ENCODE data around the gene SIM1.
"Not testable (repeated sequence)": the region's sequence is repeated elsewhere in the genome, so short reads cannot be mapped to it uniquely, and the experiment has no call there.

SIM1 gene

GRCh38 chr6:100372326-100373091 is 92.2 kb downstream of the SIM1 start:
- H3K27me3 Mint-ChIP-seq = no peaks in the 10 kb centered on the region
- H3K27ac Mint-ChIP-seq = no peak overlapping the region
- no peak for ATAC-seq

DNA sequence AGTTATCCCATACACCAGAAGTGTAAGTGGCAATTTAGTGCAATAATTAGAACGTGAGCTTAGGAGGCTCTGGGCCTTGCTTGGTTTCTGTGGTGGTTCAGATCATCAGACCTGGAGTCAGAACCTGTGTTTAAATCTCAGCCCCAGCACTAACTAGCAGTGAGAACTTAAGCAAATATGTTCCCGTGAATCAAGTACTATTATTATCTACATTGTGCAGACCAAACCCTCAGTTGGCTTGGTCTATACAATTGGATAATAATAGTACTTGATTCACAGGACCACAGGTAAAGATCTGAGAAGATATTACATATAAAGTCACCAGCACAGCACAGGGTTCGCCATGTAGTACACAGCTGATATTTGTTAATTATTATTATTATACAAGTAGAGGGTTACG is 93.1 kb downstream of the SIM1 start:
- Mint-ChIP-seq H3K27ac (no peak overlapping the region), H3K9me3 (no peaks in the 10 kb centered on the region), H3K36me3 (no peaks in the 10 kb centered on the region), H3K4me1 (no peaks in the 10 kb centered on the region), H3K27me3 (no peaks in the 10 kb centered on the region), H3K4me3 (no peak overlapping the region)
- ATAC-seq = no peak

More at GRCh38 chr6:100372326-100373091, 92.2 kb downstream of the SIM1 start:
- H3K4me3 Mint-ChIP-seq = no peak overlapping the region
- H3K36me3 Mint-ChIP-seq = no peaks in the 10 kb centered on the region
- H3K9me3 Mint-ChIP-seq = no peaks in the 10 kb centered on the region
- no peaks in the 10 kb centered on the region for H3K4me1 Mint-ChIP-seq

- ATAC-seq = no peak
- H3K4me3 Mint-ChIP-seq = no peak overlapping the region
- H3K27me3 Mint-ChIP-seq = no peaks in the 10 kb centered on the region
- H3K36me3 Mint-ChIP-seq = no peaks in the 10 kb centered on the region
- no peak overlapping the region for H3K27ac Mint-ChIP-seq
- H3K4me1 Mint-ChIP-seq = no peaks in the 10 kb centered on the region
- no peaks in the 10 kb centered on the region for H3K9me3 Mint-ChIP-seq
These were observed 94.5 kb downstream of the SIM1 start for GRCh38 chr6:100370265-100370664.

DNA sequence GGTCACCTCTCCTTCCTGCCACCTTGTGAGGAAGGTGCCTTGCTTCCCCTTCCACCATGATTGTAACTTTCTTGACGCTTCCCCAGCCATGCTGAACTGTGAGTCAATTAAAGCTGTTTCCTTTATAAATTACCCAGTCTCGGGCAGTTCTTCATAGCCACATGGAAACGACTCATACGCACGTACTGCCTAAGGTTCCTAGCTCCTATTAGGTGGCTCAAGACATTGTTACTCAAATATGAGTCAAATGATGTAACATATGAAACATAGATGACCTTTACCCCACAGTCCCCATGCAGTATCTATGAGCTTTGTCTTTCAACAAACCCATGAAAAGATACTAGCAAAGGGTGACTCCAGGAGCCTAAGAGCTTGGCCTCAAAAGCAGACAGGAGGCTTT is 98.3 kb downstream of the SIM1 start:
- Mint-ChIP-seq H3K27me3 (no peaks in the 10 kb centered on the region), H3K4me1 (no peaks in the 10 kb centered on the region), H3K9me3 (no peaks in the 10 kb centered on the region), H3K36me3 (no peaks in the 10 kb centered on the region), H3K27ac (no peak overlapping the region), H3K4me3 (no peak overlapping the region)
- ATAC-seq = no peak

DNA sequence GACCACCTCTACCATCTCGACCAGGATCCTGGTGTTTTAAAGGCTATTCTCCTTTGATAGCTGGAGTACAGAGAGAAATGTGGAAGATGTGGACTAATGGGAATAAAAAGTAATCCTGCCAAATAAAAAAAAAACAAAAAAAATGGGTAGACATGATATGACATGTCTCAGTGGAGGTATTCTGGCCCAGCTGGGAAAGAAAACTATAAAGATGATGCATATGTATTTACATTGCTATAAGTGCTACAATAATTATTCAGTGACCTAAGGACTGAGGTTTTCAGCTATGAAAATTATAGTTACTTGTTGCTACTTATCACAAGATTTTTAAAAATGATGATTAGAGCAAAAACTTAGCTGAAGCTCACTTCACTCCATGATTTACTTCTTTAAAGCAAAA is 101.1 kb downstream of the SIM1 start:
- H3K4me3 Mint-ChIP-seq = no peak overlapping the region
- ATAC-seq = no peak
- H3K36me3 Mint-ChIP-seq = no peaks in the 10 kb centered on the region
- H3K9me3 Mint-ChIP-seq = no peaks in the 10 kb centered on the region
- no peaks in the 10 kb centered on the region for H3K27me3 Mint-ChIP-seq
- H3K27ac Mint-ChIP-seq = no peak overlapping the region
- H3K4me1 Mint-ChIP-seq = no peaks in the 10 kb centered on the region

GRCh38 chr6:100354736-100355641 is 109.7 kb downstream of the SIM1 start:
- H3K27ac Mint-ChIP-seq, ATAC-seq, H3K4me3 Mint-ChIP-seq, H3K27me3 Mint-ChIP-seq, H3K36me3 Mint-ChIP-seq, H3K9me3 Mint-ChIP-seq, H3K4me1 Mint-ChIP-seq: not testable (repeated sequence)

GRCh38 chr6:100353276-100354015 is 111.3 kb downstream of the SIM1 start:
- no peak overlapping the region for H3K27ac Mint-ChIP-seq
- ATAC-seq = no peak
- H3K9me3 Mint-ChIP-seq = no peaks in the 10 kb centered on the region
- H3K36me3 Mint-ChIP-seq = no peaks in the 10 kb centered on the region
- H3K4me1 Mint-ChIP-seq = no peaks in the 10 kb centered on the region
- H3K4me3 Mint-ChIP-seq = no peak overlapping the region
- H3K27me3 Mint-ChIP-seq = no peaks in the 10 kb centered on the region

DNA sequence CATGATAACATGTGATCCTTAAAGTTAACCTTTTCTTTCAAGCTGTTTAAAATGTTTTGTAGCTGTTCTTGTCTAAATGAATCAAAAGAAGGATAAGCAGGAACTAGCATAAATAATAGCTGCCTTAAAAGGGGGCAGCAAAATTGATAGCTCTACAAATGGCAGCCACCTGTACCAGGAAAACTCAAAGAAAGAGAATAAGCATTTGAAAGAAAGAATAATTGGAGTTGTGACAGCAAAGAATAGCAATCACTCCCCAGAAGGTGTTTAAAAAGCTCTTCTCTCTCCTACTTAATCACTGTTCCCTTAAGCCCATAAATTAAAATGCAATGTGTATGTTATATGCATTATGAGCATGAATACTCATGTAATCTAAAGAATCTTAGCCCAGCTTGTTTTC is 114.6 kb downstream of the SIM1 start:
- H3K27me3 Mint-ChIP-seq = no peaks in the 10 kb centered on the region
- no peak overlapping the region for H3K27ac Mint-ChIP-seq
- H3K9me3 Mint-ChIP-seq = no peaks in the 10 kb centered on the region
- ATAC-seq = no peak
- no peaks in the 10 kb centered on the region for H3K36me3 Mint-ChIP-seq
- no peak overlapping the region for H3K4me3 Mint-ChIP-seq
- H3K4me1 Mint-ChIP-seq = no peaks in the 10 kb centered on the region

DNA sequence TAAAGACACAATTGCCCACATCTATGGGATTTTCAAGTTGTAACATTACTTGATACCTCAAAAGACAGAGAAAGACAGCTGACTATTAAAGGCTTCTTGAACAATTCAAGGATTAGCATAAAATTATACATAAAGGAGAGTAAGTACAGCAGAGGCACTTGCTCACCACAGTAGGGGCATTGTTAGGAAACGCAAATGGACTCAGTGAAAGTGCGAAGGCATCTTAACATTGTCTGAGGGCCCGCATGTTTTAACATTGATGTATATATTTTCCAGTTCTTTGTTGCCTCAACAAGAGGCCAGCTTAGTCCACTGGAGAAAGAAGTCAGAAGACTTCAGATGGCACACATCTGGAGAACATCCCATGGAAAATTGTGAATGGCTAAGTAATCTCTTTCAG is 115.4 kb downstream of the SIM1 start:
- H3K4me3 Mint-ChIP-seq = no peak overlapping the region
- no peaks in the 10 kb centered on the region for H3K36me3 Mint-ChIP-seq
- H3K4me1 Mint-ChIP-seq = no peaks in the 10 kb centered on the region
- H3K27me3 Mint-ChIP-seq = no peaks in the 10 kb centered on the region
- ATAC-seq = no peak
- H3K9me3 Mint-ChIP-seq = no peaks in the 10 kb centered on the region
- no peak overlapping the region for H3K27ac Mint-ChIP-seq

DNA sequence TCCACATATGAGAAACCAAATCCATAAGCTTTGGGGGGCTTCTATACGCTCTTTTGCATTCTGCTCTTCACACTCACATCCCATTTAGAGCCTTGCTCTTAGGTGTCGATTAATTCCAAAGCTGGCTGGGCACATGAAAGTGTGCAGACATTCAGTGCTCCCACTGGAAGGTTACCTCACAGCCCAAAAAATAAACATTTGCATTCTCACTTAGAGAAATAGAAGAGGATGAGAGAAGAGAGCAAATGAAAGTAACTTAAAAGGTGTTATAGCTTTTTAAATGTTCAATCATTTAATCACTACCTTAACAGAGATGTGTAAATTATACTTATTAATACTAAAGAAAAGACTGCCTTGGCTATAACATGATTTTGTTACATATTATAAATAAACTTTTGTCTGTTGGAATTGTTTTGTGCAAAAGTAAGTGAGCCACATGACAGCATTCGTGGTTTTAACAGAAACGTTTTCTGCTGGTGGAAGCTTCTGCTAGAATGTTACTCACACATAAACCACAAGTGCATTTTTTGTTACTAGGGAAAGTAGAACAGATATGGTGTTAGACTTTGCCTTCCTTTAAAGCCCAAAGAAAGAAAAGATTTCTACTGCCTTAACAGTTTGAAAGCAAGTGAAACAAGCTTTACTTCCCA is 116.7 kb downstream of the SIM1 start:
- no peak for ATAC-seq
- H3K36me3 Mint-ChIP-seq = no peaks in the 10 kb centered on the region

DNA sequence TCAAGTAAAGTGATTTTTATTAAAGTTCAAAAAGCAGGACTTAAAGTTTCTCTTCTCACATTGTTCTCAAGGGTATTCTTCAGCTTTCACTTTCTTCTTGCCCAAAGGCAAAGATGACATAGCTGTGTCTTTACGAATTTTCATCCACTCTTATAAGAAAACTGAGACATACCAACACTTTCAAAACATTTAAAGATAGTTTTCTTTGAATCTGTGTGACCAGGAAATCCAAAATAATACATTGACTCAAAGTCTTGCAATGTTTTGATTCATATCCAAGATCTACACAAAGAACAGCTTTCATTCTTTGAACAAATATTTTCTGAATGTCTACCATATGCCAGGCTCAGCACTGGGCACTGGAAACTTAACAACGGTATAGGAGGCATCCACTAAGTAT is 117.9 kb downstream of the SIM1 start:
- no peaks in the 10 kb centered on the region for H3K27me3 Mint-ChIP-seq
- H3K36me3 Mint-ChIP-seq = no peaks in the 10 kb centered on the region
- no peaks in the 10 kb centered on the region for H3K9me3 Mint-ChIP-seq
- ATAC-seq = no peak
- no peaks in the 10 kb centered on the region for H3K4me1 Mint-ChIP-seq
- no peak overlapping the region for H3K27ac Mint-ChIP-seq
- no peak overlapping the region for H3K4me3 Mint-ChIP-seq

More for the DNA sequence above, 116.7 kb downstream of the SIM1 start:
- Mint-ChIP-seq H3K27ac (no peak overlapping the region), H3K9me3 (no peaks in the 10 kb centered on the region), H3K4me1 (no peaks in the 10 kb centered on the region), H3K27me3 (no peaks in the 10 kb centered on the region), H3K4me3 (no peak overlapping the region)

- Mint-ChIP-seq H3K4me1 (no peaks in the 10 kb centered on the region), H3K27ac (no peak overlapping the region), H3K27me3 (no peaks in the 10 kb centered on the region), H3K4me3 (no peak overlapping the region), H3K9me3 (no peaks in the 10 kb centered on the region), H3K36me3 (no peaks in the 10 kb centered on the region)
- ATAC-seq = no peak
These were observed 118.5 kb downstream of the SIM1 start for GRCh38 chr6:100346203-100346602.

GRCh38 chr6:100344761-100345160 is 120.0 kb downstream of the SIM1 start:
- no peak overlapping the region for H3K27ac Mint-ChIP-seq
- H3K27me3 Mint-ChIP-seq = no peaks in the 10 kb centered on the region
- H3K9me3 Mint-ChIP-seq = no peaks in the 10 kb centered on the region
- no peaks in the 10 kb centered on the region for H3K4me1 Mint-ChIP-seq
- no peaks in the 10 kb centered on the region for H3K36me3 Mint-ChIP-seq
- ATAC-seq = no peak
- H3K4me3 Mint-ChIP-seq = no peak overlapping the region

- no peak overlapping the region for H3K27ac Mint-ChIP-seq
- H3K9me3 Mint-ChIP-seq = no peaks in the 10 kb centered on the region
- H3K4me1 Mint-ChIP-seq = no peaks in the 10 kb centered on the region
- no peak overlapping the region for H3K4me3 Mint-ChIP-seq
- no peaks in the 10 kb centered on the region for H3K36me3 Mint-ChIP-seq
- ATAC-seq = no peak
- H3K27me3 Mint-ChIP-seq = no peaks in the 10 kb centered on the region
These were observed 120.4 kb downstream of the SIM1 start for GRCh38 chr6:100344321-100344720.

Measured in stimulated activated memory B cell treated with anti-CD40 and anti-IgM and Interleukin-4, amounts not matched to agents 10 μg/mL and 1 μg/mL and 100 μg/mL, for 72 hours (primary cell).